Tibial nerve (tissue), 4 donors: ENCODE data around the gene TRIM24.

Source experiments
- CTCF ChIP-seq, 5 experiments: fragments of 200-600 bp in 3 of 5; fragments of 450-650 bp in 2 of 5; sonication (generic) in 3 of 5; IDR thresholded peaks; one replicate each; pipeline ENCODE4 v1.5.1; 2016 to 2019; ENCODE audit warnings: antibody characterized with exemption in 5 of 5, mild to moderate bottlenecking in 3 of 5, moderate library complexity in 2 of 5
- EP300 ChIP-seq, 2 donors: sonication (generic); formaldehyde crosslinking; IDR thresholded peaks; one replicate each; pipeline ENCODE4 v1.6.1; 2017; ENCODE audit warnings: antibody characterized with exemption in 2 of 2, mild to moderate bottlenecking in 1 of 2
- POLR2A ChIP-seq, 2 donors: fragments of 450-650 bp; IDR thresholded peaks; one replicate each; pipeline ENCODE4 v1.6.1; 2017; ENCODE audit warnings: antibody characterized with exemption in 2 of 2, mild to moderate bottlenecking in 2 of 2, moderate library complexity in 2 of 2

- TF ChIP-seq CTCF (IDR thresholded peaks at IDR 0.05) (no peak), EP300 (IDR thresholded peaks at IDR 0.05) (no peak), POLR2A (IDR thresholded peaks at IDR 0.05) (no peak)
These were observed 108.6 kb downstream of the TRIM24 start for GRCh38 chr7:138568655-138569054.
